ELR (cell line): Measurements from ENCODE around the gene SDCCAG8.

Experiments
- DNase-seq: peaks from one replicate; pipeline ENCODE4 v3.0.0-alpha.2; 2015; ENCODE audit warnings: low read depth

Gene SDCCAG8

GRCh38 chr1:243420946-243421685 is 165.3 kb downstream of the SDCCAG8 start:
- DNase-seq: no peak

- DNase-seq: peak; percentile 64
These were observed 165.9 kb downstream of the SDCCAG8 start for GRCh38 chr1:243421784-243422183.

GRCh38 chr1:243422362-243422761 is 166.5 kb downstream of the SDCCAG8 start:
- DNase-seq: no peak

GRCh38 chr1:243428084-243428483 is 172.2 kb downstream of the SDCCAG8 start:
- no peak for DNase-seq

DNA sequence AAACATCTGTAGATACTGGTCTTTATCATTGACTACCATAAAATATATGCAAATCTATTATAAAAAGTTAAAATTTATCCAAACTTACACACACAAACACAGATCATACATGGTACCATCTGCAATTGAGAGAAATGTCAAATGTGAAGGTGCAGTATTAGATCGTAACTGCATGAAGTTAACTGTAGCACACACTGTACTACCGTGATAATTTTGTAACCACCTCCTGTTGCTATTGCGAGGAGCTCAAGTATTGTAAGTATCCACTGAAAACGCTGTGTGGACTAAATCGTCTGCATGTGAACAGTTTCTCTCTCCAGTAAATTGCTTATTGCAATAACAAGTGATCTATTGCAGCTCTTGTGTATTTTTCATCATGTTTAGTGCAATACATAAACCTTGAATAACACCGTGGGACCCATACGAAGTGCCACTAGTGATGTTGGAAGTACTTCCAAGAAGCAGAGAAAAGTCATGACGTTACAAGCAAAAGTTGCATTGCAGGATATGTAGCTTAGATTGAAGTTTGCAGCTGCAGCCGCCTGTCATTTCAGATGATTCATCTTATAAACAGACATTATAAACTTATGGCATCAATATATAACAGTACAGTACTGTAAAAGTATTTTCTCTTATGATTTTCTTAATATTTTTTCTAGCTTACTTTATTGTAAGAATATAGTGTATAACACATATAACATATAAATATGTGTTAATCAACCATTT is 172.9 kb downstream of the SDCCAG8 start:
- DNase-seq: no peak

DNA sequence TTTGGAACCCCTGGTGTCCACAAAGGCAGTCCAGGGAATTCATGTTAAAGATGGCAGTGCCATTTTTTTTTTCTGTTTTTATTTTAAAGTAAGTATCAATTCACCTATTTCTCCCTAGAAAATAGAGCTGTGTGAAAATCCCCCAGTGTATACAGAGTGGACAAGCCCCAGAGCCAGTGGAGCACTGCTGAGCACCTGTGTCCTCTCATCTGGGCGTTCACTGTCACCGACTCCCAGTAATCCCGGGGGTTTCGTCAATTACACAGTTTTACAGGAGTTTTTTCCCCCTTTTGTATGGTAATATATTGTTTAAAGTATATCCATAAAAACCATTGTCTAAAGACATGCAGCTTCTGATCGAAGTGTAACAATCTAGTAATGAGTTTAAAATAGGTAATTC is 175.8 kb downstream of the SDCCAG8 start:
- no peak for DNase-seq

DNA sequence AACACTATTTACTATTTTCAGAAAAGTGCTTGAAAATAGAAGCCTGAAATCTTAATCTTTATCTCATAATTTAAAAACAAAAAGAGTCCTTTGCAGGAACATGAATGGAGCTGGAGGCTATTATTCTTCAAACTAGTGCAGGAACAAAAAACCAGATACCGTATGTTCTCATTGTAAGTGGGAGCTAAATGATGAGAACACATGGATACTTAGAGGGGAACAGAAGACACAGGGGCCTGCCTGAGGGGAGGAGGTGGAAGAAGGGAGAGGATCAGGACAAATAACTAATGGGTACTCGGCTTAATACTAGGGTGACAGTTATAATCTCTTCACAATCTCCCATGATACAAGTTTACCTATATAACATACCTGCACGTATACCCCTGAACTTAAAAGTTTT is 176.3 kb downstream of the SDCCAG8 start:
- no peak for DNase-seq

GRCh38 chr1:243433737-243434370 is 178.0 kb downstream of the SDCCAG8 start:
- no peak for DNase-seq

GRCh38 chr1:243434594-243434993 is 178.8 kb downstream of the SDCCAG8 start:
- DNase-seq: no peak

- DNase-seq: no peak
These were observed 180.0 kb downstream of the SDCCAG8 start for GRCh38 chr1:243435836-243436235.

DNA sequence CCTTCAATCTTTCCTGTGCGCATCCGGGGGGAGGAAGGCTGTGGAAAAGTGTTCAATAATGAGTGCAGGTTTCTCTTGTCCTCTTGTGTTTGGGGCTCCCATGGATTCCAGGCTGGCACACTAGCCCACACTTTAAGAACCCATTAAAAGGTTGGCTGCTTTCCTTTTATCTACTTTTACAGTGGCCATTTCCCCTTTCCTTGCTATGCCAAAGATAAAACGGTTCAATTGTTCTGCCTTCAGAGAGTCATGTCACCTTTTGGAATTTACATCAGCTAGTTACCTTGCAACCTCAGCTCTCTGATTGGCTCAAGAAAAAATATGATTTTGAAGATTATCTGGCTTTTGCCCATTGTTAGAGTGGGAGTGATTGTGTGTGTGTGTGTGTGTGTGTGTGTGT is 182.3 kb downstream of the SDCCAG8 start:
- DNase-seq: no peak

GRCh38 chr1:243438815-243439214 is 183.0 kb downstream of the SDCCAG8 start:
- no peak for DNase-seq

DNA sequence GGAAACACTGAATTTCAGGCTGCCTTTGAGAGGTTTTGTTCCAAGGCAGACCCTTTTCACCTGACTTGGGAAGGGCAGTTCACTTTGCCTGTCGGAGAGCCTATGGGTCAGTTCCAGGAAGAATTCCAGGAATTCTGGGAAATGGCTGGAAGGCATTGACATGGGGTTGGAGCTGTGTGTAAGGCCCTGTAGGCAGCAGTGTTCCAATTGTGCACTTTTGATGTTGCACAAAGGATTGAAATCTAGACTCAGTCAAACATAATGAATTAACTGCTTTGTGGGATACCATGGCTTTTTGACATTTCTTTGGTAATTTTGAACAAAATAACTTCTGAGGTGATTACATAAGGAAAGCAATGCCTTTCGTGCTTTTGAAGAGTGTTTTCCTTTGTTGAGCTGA is 184.6 kb downstream of the SDCCAG8 start:
- DNase-seq: no peak

GRCh38 chr1:243441601-243442000 is 185.8 kb downstream of the SDCCAG8 start:
- no peak for DNase-seq

DNA sequence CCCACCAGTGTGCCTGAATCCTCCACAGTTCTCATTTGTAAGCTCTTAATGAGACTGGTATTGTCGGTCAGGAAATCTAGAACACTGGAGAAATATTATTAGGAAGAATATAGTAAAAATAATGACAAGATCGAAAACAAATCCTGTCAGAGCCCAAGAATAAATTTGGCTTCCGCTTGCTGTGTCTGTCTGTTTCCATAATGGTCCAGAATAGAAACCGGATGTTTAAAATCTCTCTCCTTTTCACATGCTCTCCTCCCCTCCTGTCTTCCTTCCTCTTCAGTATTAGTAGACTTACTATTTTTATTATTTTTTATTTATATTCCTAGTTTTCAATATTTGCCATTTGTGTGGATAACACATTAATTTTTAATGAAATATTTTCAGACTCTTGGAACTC is 187.7 kb downstream of the SDCCAG8 start:
- no peak for DNase-seq

GRCh38 chr1:243447347-243447746 is 191.5 kb downstream of the SDCCAG8 start:
- peak; percentile 35 for DNase-seq

DNA sequence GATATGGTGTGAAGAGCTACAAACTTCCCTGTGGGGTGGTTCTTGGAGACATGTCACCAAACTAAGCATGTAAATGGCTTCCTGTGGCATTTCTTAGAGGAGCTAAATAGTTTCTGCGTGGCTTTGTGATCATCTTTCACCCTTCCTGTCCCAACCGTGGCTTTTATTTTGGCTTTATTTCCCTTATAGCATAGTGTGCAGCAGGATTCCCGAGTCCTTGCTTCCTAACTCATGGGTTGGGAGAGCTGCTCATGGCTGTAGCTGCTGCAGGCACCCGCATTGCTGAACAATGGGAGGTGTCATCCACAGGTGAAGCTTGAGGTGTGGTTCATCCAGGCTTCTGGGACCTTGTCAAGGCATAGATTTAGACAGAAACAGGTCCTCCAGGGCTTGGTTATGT is 192.0 kb downstream of the SDCCAG8 start:
- no peak for DNase-seq

DNA sequence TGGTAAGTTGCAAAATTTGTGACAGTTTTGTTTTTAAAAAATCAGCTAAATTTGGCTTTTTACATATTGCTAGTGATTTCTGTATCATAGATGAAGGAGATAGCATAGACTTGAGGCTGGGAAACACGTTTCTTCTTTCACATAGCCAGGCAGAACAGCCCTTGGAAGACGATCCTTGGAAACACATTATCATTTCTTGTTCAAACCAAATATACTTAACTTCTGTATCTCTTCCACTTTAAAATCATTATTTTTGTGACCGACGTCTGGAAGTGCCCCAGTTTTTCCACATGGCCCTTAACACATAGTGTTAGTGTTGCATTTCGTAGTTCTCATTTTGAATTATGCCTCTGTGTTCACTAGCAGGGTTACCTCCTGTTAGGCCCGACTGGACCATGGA is 193.5 kb downstream of the SDCCAG8 start:
- DNase-seq: no peak

GRCh38 chr1:243452092-243452491 is 196.3 kb downstream of the SDCCAG8 start:
- no peak for DNase-seq

- DNase-seq: no peak
These were observed 198.6 kb downstream of the SDCCAG8 start for GRCh38 chr1:243454328-243454997.

GRCh38 chr1:243455760-243456651 is 200.2 kb downstream of the SDCCAG8 start:
- DNase-seq: no peak
